ENCODE results near the gene STIM1.

STIM1 gene

GRCh38 chr11:3909901-3910300, 54.4 kb downstream of the STIM1 start:
- H2AFZ ChIP-seq (ENCODE audit: low read depth, low read length, severe bottlenecking), result no peak overlapping the region
- no peaks in the 10 kb centered on the region for H3K9me3 ChIP-seq (ENCODE audit: insufficient read depth, low read length)
- no peak overlapping the region for H3K27ac ChIP-seq (ENCODE audit: low read depth, low read length)
- no peaks in the 10 kb centered on the region for H3K36me3 ChIP-seq (ENCODE audit: low read length)
- H3K9me2 ChIP-seq (replicated peaks; ENCODE audit: insufficient read depth, low read length), result no peaks in the 10 kb centered on the region
- peaks cover 15% of the 10 kb centered on the region; the same call in 1 of the 2 replicates for H4K20me1 ChIP-seq (ENCODE audit: low read depth, low read length)
- TF ChIP-seq CTCF (IDR thresholded peaks at IDR 0.05; ENCODE audit: insufficient read depth, low read length, poor library complexity, severe bottlenecking) (no peak), EZH2phosphoT487 (conservative IDR thresholded peaks at IDR 0.05; ENCODE audit: low read length) (no peak)
- H3K4me3 ChIP-seq (ENCODE audit: insufficient read depth, low read length, poor library complexity, severe bottlenecking), result no peak overlapping the region
- no peaks in the 10 kb centered on the region for H3K27me3 ChIP-seq (ENCODE audit: low read length)
- H3K4me2 ChIP-seq (ENCODE audit: low read depth, low read length, poor library complexity, severe bottlenecking), result no peak overlapping the region
- no peaks in the 10 kb centered on the region; the same call in 1 of the 2 replicates for H3F3A ChIP-seq (ENCODE audit: insufficient read depth)
- no peaks in the 10 kb centered on the region for H3K79me2 ChIP-seq (ENCODE audit: insufficient read depth, low read length)
- H3K9ac ChIP-seq (ENCODE audit: low read length), result no peak overlapping the region

GRCh38 chr11:3911908-3912505, 56.5 kb downstream of the STIM1 start:
- Histone ChIP-seq H3K9me2 (replicated peaks; ENCODE audit: insufficient read depth, low read length) (no peaks in the 10 kb centered on the region), H2AFZ (ENCODE audit: low read depth, low read length, severe bottlenecking) (no peak overlapping the region), H3K9ac (ENCODE audit: low read length) (no peak overlapping the region), H3K4me3 (ENCODE audit: insufficient read depth, low read length, poor library complexity, severe bottlenecking) (no peak overlapping the region), H3K27ac (ENCODE audit: low read depth, low read length) (no peak overlapping the region), H3K9me3 (ENCODE audit: insufficient read depth, low read length) (no peaks in the 10 kb centered on the region), H4K20me1 (ENCODE audit: low read depth, low read length) (peaks cover 2% of the 10 kb centered on the region; the same call in 1 of the 2 replicates), H3K4me2 (ENCODE audit: low read depth, low read length, poor library complexity, severe bottlenecking) (no peak overlapping the region), H3K36me3 (ENCODE audit: low read length) (no peaks in the 10 kb centered on the region), H3K79me2 (ENCODE audit: insufficient read depth, low read length) (no peaks in the 10 kb centered on the region), H3F3A (ENCODE audit: insufficient read depth) (no peaks in the 10 kb centered on the region; the same call in 1 of the 2 replicates), H3K27me3 (ENCODE audit: low read length) (no peaks in the 10 kb centered on the region)
- TF ChIP-seq CTCF (IDR thresholded peaks at IDR 0.05; ENCODE audit: insufficient read depth, low read length, poor library complexity, severe bottlenecking), result no peak
- no peak for TF ChIP-seq EZH2phosphoT487 (conservative IDR thresholded peaks at IDR 0.05; ENCODE audit: low read length)

- Histone ChIP-seq H3K27me3 (ENCODE audit: low read length) (no peaks in the 10 kb centered on the region), H3K9me2 (replicated peaks; ENCODE audit: insufficient read depth, low read length) (no peaks in the 10 kb centered on the region), H3F3A (ENCODE audit: insufficient read depth) (no peaks in the 10 kb centered on the region; the same call in 1 of the 2 replicates), H3K36me3 (ENCODE audit: low read length) (no peaks in the 10 kb centered on the region), H3K79me2 (ENCODE audit: insufficient read depth, low read length) (no peaks in the 10 kb centered on the region), H3K9ac (ENCODE audit: low read length) (no peak overlapping the region), H3K4me2 (ENCODE audit: low read depth, low read length, poor library complexity, severe bottlenecking) (no peak overlapping the region), H4K20me1 (ENCODE audit: low read depth, low read length) (no peaks in the 10 kb centered on the region), H2AFZ (ENCODE audit: low read depth, low read length, severe bottlenecking) (no peak overlapping the region), H3K4me3 (ENCODE audit: insufficient read depth, low read length, poor library complexity, severe bottlenecking) (no peak overlapping the region), H3K9me3 (ENCODE audit: insufficient read depth, low read length) (no peaks in the 10 kb centered on the region), H3K27ac (ENCODE audit: low read depth, low read length) (no peak overlapping the region)
- TF ChIP-seq CTCF (IDR thresholded peaks at IDR 0.05; ENCODE audit: insufficient read depth, low read length, poor library complexity, severe bottlenecking), result no peak
- TF ChIP-seq EZH2phosphoT487 (conservative IDR thresholded peaks at IDR 0.05; ENCODE audit: low read length), result no peak
Measured at GRCh38 chr11:3913921-3914320, 58.5 kb downstream of the STIM1 start.

Data from SU-DHL-6 (cell line).